Measurements from ENCODE around the gene FAM83D. TPM values are rescaled to one million over a fixed set of nuclear protein-coding genes. Genes with fewer than 3 reads are reported as not detected.
A peak's percentile ranks its signal among the peaks of the same experiment; 100 is the strongest.
"Not testable (repeated sequence)": the region's sequence is repeated elsewhere in the genome, so short reads cannot be mapped to it uniquely, and the experiment has no call there.

FAM83D gene
- total RNA-seq, 1 experiment from 2014 or later: 64.4 TPM

GRCh38 chr20:38935285-38935684 is 9.1 kb downstream of the FAM83D start:
- peak; percentile 55 for DNase-seq (ENCODE audit: low read depth)

- DNase-seq (ENCODE audit: low read depth): no peak
These were observed 9.8 kb downstream of the FAM83D start for GRCh38 chr20:38935967-38936407.

GRCh38 chr20:38937000-38937399 is 10.8 kb downstream of the FAM83D start:
- DNase-seq (ENCODE audit: low read depth): no peak

- no peak for DNase-seq (ENCODE audit: low read depth)
These were observed 11.8 kb downstream of the FAM83D start for GRCh38 chr20:38937978-38938473.

- DNase-seq (ENCODE audit: low read depth): no peak
These were observed 13.5 kb downstream of the FAM83D start for GRCh38 chr20:38939686-38940085.

GRCh38 chr20:38940644-38941043 is 14.4 kb downstream of the FAM83D start:
- no peak for DNase-seq (ENCODE audit: low read depth)

GRCh38 chr20:38941726-38942389 is 15.6 kb downstream of the FAM83D start:
- DNase-seq (ENCODE audit: low read depth): no peak

GRCh38 chr20:38945012-38945411 is 18.8 kb downstream of the FAM83D start:
- DNase-seq (ENCODE audit: low read depth): no peak

GRCh38 chr20:38946836-38947235 is 20.6 kb downstream of the FAM83D start:
- no peak for DNase-seq (ENCODE audit: low read depth)

GRCh38 chr20:38947931-38948362 is 21.7 kb downstream of the FAM83D start:
- no peak for DNase-seq (ENCODE audit: low read depth)

GRCh38 chr20:38950254-38950653 is 24.0 kb downstream of the FAM83D start:
- no peak for DNase-seq (ENCODE audit: low read depth)

GRCh38 chr20:38951611-38952010 is 25.4 kb downstream of the FAM83D start:
- DNase-seq (ENCODE audit: low read depth): no peak

GRCh38 chr20:38952153-38952552 is 25.9 kb downstream of the FAM83D start:
- no peak for DNase-seq (ENCODE audit: low read depth)

- no peak for DNase-seq (ENCODE audit: low read depth)
These were observed 27.6 kb downstream of the FAM83D start for GRCh38 chr20:38953630-38954340.

GRCh38 chr20:38957235-38957876 is 31.1 kb downstream of the FAM83D start:
- no peak for DNase-seq (ENCODE audit: low read depth)

- DNase-seq (ENCODE audit: low read depth): no peak
These were observed 31.8 kb downstream of the FAM83D start for GRCh38 chr20:38957915-38958485.

- not testable (repeated sequence) for DNase-seq (ENCODE audit: low read depth)
These were observed 34.0 kb downstream of the FAM83D start for GRCh38 chr20:38960187-38960687.

GRCh38 chr20:38961530-38962043 is 35.4 kb downstream of the FAM83D start:
- no peak for DNase-seq (ENCODE audit: low read depth)

GRCh38 chr20:38962044-38962927 is 36.1 kb downstream of the FAM83D start, which contains the start of gene DHX35:
DHX35 (plus strand) TSS chr20:38962344; CDS start chr20:38962368, 24 bp downstream.
- peak; percentile 96 for DNase-seq (ENCODE audit: low read depth)

GRCh38 chr20:38962928-38963401 is 36.7 kb downstream of the FAM83D start:
- no peak for DNase-seq (ENCODE audit: low read depth)

Measured in LHCN-M2 (cell line).